HEK293T (cell line): ENCODE data around the gene CHAF1B.

Source experiments
- ARNT ChIP-seq: fragments of 450-650 bp; IDR thresholded peaks from 2 replicates; pipeline ENCODE4 v1.6.1; 2017; ENCODE audit warnings: mild to moderate bottlenecking
- BHLHE40 ChIP-seq: fragments of 450-650 bp; IDR thresholded peaks from 2 replicates; pipeline ENCODE4 v1.6.1; 2016; ENCODE audit warnings: mild to moderate bottlenecking, moderate library complexity, borderline replicate concordance
- ELF4 ChIP-seq: fragments of 450-650 bp; IDR thresholded peaks from 2 replicates; pipeline ENCODE4 v1.6.1; 2017; ENCODE audit warnings: antibody characterized with exemption
- FOXK2 ChIP-seq: fragments of 450-650 bp; IDR thresholded peaks from 2 replicates; pipeline ENCODE4 v1.6.1; 2016; ENCODE audit warnings: mild to moderate bottlenecking
- FOXM1 ChIP-seq: fragments of 450-650 bp; IDR thresholded peaks from 2 replicates; pipeline ENCODE4 v1.6.1; 2017; ENCODE audit warnings: mild to moderate bottlenecking, borderline replicate concordance
- HDGF ChIP-seq: fragments of 450-650 bp; IDR thresholded peaks from 2 replicates; pipeline ENCODE4 v1.6.1; 2017; ENCODE audit warnings: antibody characterized with exemption, borderline replicate concordance
- LEF1 ChIP-seq: fragments of 450-650 bp; IDR thresholded peaks from 2 replicates; pipeline ENCODE4 v1.6.1; 2017; ENCODE audit warnings: mild to moderate bottlenecking, borderline replicate concordance
- NFRKB ChIP-seq: fragments of 450-650 bp; IDR thresholded peaks from 2 replicates; pipeline ENCODE4 v1.6.1; 2016; ENCODE audit warnings: mild to moderate bottlenecking, moderate library complexity
- SUZ12 ChIP-seq: fragments of 450-650 bp; IDR thresholded peaks from 2 replicates; pipeline ENCODE4 v1.6.1; 2016; ENCODE audit warnings: mild to moderate bottlenecking
- TARDBP ChIP-seq: fragments of 450-650 bp; IDR thresholded peaks from 2 replicates; pipeline ENCODE4 v1.6.1; 2016
- ZNF384 ChIP-seq: fragments of 450-650 bp; IDR thresholded peaks from 2 replicates; pipeline ENCODE4 v1.6.1; 2016
- TF ChIP-seq, protein P1 (sequence below): fragments of 450-650 bp; IDR thresholded peaks from 2 replicates; pipeline ENCODE4 v1.6.1; 2016

DNA sequence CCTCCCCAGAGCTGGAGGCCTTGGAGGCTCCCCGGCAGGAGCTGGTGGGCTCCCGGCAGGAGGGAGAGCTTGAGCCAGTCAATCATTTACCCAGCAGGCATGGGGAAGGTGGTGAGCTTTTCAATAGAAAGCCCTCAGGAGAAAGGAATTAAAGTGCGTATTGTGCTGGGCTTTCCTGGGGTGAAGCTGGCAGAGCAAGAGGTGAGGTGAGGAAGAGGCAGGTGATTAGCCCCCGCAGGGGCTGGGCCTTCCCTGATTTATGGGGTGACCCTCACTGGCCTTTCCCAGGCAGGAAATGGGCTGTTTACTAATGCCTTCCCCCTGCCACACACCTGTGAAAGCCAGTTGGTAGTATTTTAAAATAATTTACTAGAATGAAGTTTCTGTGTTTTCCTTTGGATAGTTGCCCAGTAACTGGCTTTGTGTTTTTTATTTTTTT, 68.9 kb downstream of the CHAF1B start:
- TF ChIP-seq FOXK2 (no peak), NFRKB (no peak), HDGF (no peak), TARDBP (no peak), FOXM1 (no peak), ELF4 (no peak), ARNT (no peak), BHLHE40 (no peak), LEF1 (no peak), ZNF384 (no peak), SUZ12 (no peak)
- TF ChIP-seq, protein P1, sequence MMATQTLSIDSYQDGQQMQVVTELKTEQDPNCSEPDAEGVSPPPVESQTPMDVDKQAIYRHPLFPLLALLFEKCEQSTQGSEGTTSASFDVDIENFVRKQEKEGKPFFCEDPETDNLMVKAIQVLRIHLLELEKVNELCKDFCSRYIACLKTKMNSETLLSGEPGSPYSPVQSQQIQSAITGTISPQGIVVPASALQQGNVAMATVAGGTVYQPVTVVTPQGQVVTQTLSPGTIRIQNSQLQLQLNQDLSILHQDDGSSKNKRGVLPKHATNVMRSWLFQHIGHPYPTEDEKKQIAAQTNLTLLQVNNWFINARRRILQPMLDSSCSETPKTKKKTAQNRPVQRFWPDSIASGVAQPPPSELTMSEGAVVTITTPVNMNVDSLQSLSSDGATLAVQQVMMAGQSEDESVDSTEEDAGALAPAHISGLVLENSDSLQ = peak; percentile 61
